Measurements from ENCODE around the gene MCF2L2.

- TF ChIP-seq CTCF (IDR thresholded peaks at IDR 0.05) (no peak), POLR2A (IDR thresholded peaks at IDR 0.05) (no peak)
Observed at GRCh38 chr3:183262875-183263378, 165.5 kb downstream of the MCF2L2 start.
